ENCODE measurements around the gene MSH5. TPM values are rescaled to one million over a fixed set of nuclear protein-coding genes. Genes with fewer than 3 reads are reported as not detected.

MSH5 gene
- total RNA-seq, 1 experiment from 2014 or later, result 90.4 TPM

- no peak for TF ChIP-seq ATF3 (IDR thresholded peaks at IDR 0.05)
These were observed 6.1 kb upstream of the MSH5 start (continued) for GRCh38 chr6:31733734-31734133.

- CTCF ChIA-PET, result interaction anchor here (1.5 kb wide), 1 partner anchor 57 kb away, joined by 3 read pairs; no protein-coding TSS in a partner anchor
- DNase-seq (ENCODE audit: low read depth, low spot score) (no peak), ATAC-seq (no peak)
- H3K9me2 ChIP-seq (ENCODE audit: insufficient read depth), result no peaks in the 10 kb centered on the region
- H3K4me3 ChIP-seq (replicated peaks in 1 of 2; ENCODE audit: low read depth in 1 of 2, low read length in 2 of 2), result peak overlapping the region; percentile 74 to 91
- intact Hi-C loops (cut with micrococcal nuclease), result no loop called here
- no peak overlapping the region for H2AFZ ChIP-seq (ENCODE audit: low read depth, low read length, poor library complexity, severe bottlenecking)
- peaks cover 46% of the 10 kb centered on the region for H3K79me2 ChIP-seq (ENCODE audit: insufficient read depth, low read length)
- no peaks in the 10 kb centered on the region for H3K27me3 ChIP-seq (ENCODE audit: insufficient read depth, low read length)
- H3K4me1 ChIP-seq (ENCODE audit: control insufficient read depth in 1 of 2, insufficient read depth in 2 of 2, low read length in 2 of 2), result peaks cover 38 to 61% of the 10 kb centered on the region in 2 experiments
- H3K9ac ChIP-seq (ENCODE audit: low read length), result peak overlapping the region; percentile 82
- no peaks in the 10 kb centered on the region; the same call in 1 of the 2 replicates for H4K20me1 ChIP-seq (ENCODE audit: insufficient read depth)
- BruUV-seq (replicated peaks), result no TSS peak
- POLR2A ChIA-PET, result no interaction called here
- peaks cover 25 to 31% of the 10 kb centered on the region in 2 experiments for H3K36me3 ChIP-seq (ENCODE audit: control insufficient read depth in 1 of 2, insufficient read depth in 2 of 2, low read length in 2 of 2)
- peak overlapping the region; percentile 83 for H3K4me2 ChIP-seq (ENCODE audit: low read length)
- RAD21 ChIA-PET (ENCODE audit: low non-redundant PET in 1 of 2, low total read pairs in 2 of 2, uncharacterized antibody in 2 of 2, unreplicated experiment in 2 of 2), result interaction anchor here in 1 of 2 experiments (1.1 kb wide), 1 partner anchor 41 kb away, joined by 4 read pairs; no protein-coding TSS in a partner anchor
- no peak for TF ChIP-seq SP1 (IDR thresholded peaks at IDR 0.05; ENCODE audit: low read depth)
- no peak for TF ChIP-seq EGR1 (IDR thresholded peaks at IDR 0.05; ENCODE audit: low read depth)
- no peak for TF ChIP-seq CEBPB (IDR thresholded peaks at IDR 0.05; ENCODE audit: low read depth)
- TF ChIP-seq SRF (IDR thresholded peaks at IDR 0.05; ENCODE audit: low read depth), result no peak
- TF ChIP-seq YY1 (IDR thresholded peaks at IDR 0.05; ENCODE audit: extremely low read depth, insufficient replicate concordance, low read depth, low read length), result no peak
- no peak for TF ChIP-seq POLR2AphosphoS5 (IDR thresholded peaks at IDR 0.05; ENCODE audit: low read depth, low read length)
- TF ChIP-seq POLR2A (IDR thresholded peaks at IDR 0.05; ENCODE audit: borderline replicate concordance, extremely low read depth, insufficient read depth, insufficient read length), result no peak
- no peak for TF ChIP-seq MAX (IDR thresholded peaks at IDR 0.05)
- no peak for TF ChIP-seq EZH2phosphoT487 (IDR thresholded peaks at IDR 0.05; ENCODE audit: borderline replicate concordance)
- TF ChIP-seq REST (IDR thresholded peaks at IDR 0.05; ENCODE audit: low read depth), result no peak
- TF ChIP-seq ATF3 (IDR thresholded peaks at IDR 0.05), result no peak
- H3K27ac ChIP-seq (ENCODE audit: low read depth, low read length), result peak overlapping the region; percentile 95
- H3K9me3 ChIP-seq (ENCODE audit: control insufficient read depth in 1 of 2, insufficient read depth in 1 of 2, low read depth in 1 of 2, low read length in 2 of 2), result no peaks in the 10 kb centered on the region
These were observed 5.5 kb upstream of the MSH5 start for GRCh38 chr6:31734247-31734820.

All from HCT116 (cell line).